ENCODE data around the gene ZNF213. TPM values are rescaled to one million over a fixed set of nuclear protein-coding genes. Genes with fewer than 3 reads are reported as not detected.
"Not testable (repeated sequence)": the region's sequence is repeated elsewhere in the genome, so short reads cannot be mapped to it uniquely, and the experiment has no call there.

Gene ZNF213
- polyA plus RNA-seq, 3 donors: 1.5 to 2.6 (median 1.8) TPM

- H3K27ac Mint-ChIP-seq: peak overlapping the region in 2 of 7 donors; percentile 46 to 62
These were observed 4.1 kb downstream of the ZNF213 start for GRCh38 chr16:3138823-3139426.

GRCh38 chr16:3139561-3139960, 4.7 kb downstream of the ZNF213 start:
- H3K36me3 Mint-ChIP-seq: peaks cover 47 to 63% of the 10 kb centered on the region in 2 donors
- H3K4me1 Mint-ChIP-seq: peaks cover 13% of the 10 kb centered on the region
- Histone ChIP-seq H3K36me3 (replicated peaks in 1 of 2; ENCODE audit: control insufficient read depth in 1 of 2, insufficient read depth in 2 of 2, low read length in 2 of 2) (peaks cover 42 to 64% of the 10 kb centered on the region in 2 donors), H3K79me2 (ENCODE audit: insufficient read depth, low read length) (peaks cover 19% of the 10 kb centered on the region), H3K4me1 (ENCODE audit: control insufficient read depth in 1 of 2, insufficient read depth in 2 of 2, low read length in 2 of 2) (peaks cover 9 to 13% of the 10 kb centered on the region in 2 donors)
- DNase-seq; H3K27ac ChIP-seq (ENCODE audit: low read depth in 1 of 2, low read length in 2 of 2); H3K9me3 Mint-ChIP-seq; H3K4me2 ChIP-seq (replicated peaks; ENCODE audit: extremely low read depth, low read length, poor library complexity, severe bottlenecking); intact Hi-C loops (cut with micrococcal nuclease); H4K20me1 ChIP-seq (ENCODE audit: insufficient read depth, low read length); H3K27ac Mint-ChIP-seq; H3K27me3 Mint-ChIP-seq (ENCODE audit: low read depth in 3 of 3); H3K27me3 ChIP-seq (ENCODE audit: control insufficient read depth in 2 of 2, insufficient read depth in 2 of 2, low read length in 2 of 2); H3K4me3 Mint-ChIP-seq; H3K9ac ChIP-seq (ENCODE audit: insufficient read depth, low read length, poor library complexity, severe bottlenecking); H2AFZ ChIP-seq (ENCODE audit: insufficient read depth, low read depth, low read length, poor library complexity, severe bottlenecking); H3K4me3 ChIP-seq (replicated peaks in 1 of 3; ENCODE audit: low read depth in 2 of 3, low read length in 3 of 3); H3K9me3 ChIP-seq (replicated peaks in 1 of 2; ENCODE audit: control insufficient read depth in 1 of 2, insufficient read depth in 1 of 2, low read length in 2 of 2): not testable (repeated sequence)
- WGBS (ENCODE audit: insufficient coverage): 100% methylated on average over 4 of the region's 9 CpGs

More at GRCh38 chr16:3138823-3139426, 4.1 kb downstream of the ZNF213 start:
- Histone ChIP-seq H3K4me3 (replicated peaks in 1 of 3; ENCODE audit: low read depth in 2 of 3, low read length in 3 of 3) (no peak overlapping the region), H3K4me2 (replicated peaks; ENCODE audit: extremely low read depth, low read length, poor library complexity, severe bottlenecking) (no peak overlapping the region), H3K9me3 (replicated peaks in 1 of 2; ENCODE audit: control insufficient read depth in 1 of 2, insufficient read depth in 1 of 2, low read length in 2 of 2) (no peaks in the 10 kb centered on the region), H3K27me3 (ENCODE audit: control insufficient read depth in 2 of 2, insufficient read depth in 2 of 2, low read length in 2 of 2) (no peaks in the 10 kb centered on the region), H3K27ac (ENCODE audit: low read depth in 1 of 2, low read length in 2 of 2) (no peak overlapping the region), H3K79me2 (ENCODE audit: insufficient read depth, low read length) (peaks cover 26% of the 10 kb centered on the region), H3K4me1 (ENCODE audit: control insufficient read depth in 1 of 2, insufficient read depth in 2 of 2, low read length in 2 of 2) (peaks cover 14 to 19% of the 10 kb centered on the region in 2 donors), H3K9ac (ENCODE audit: insufficient read depth, low read length, poor library complexity, severe bottlenecking) (no peak overlapping the region), H4K20me1 (ENCODE audit: insufficient read depth, low read length) (peaks cover 4% of the 10 kb centered on the region), H2AFZ (ENCODE audit: insufficient read depth, low read depth, low read length, poor library complexity, severe bottlenecking) (no peak overlapping the region), H3K36me3 (replicated peaks in 1 of 2; ENCODE audit: control insufficient read depth in 1 of 2, insufficient read depth in 2 of 2, low read length in 2 of 2) (peaks cover 42 to 64% of the 10 kb centered on the region in 2 donors)
- Mint-ChIP-seq H3K9me3 (no peaks in the 10 kb centered on the region), H3K36me3 (peaks cover 47 to 63% of the 10 kb centered on the region in 2 donors), H3K27me3 (ENCODE audit: low read depth in 3 of 3) (peaks cover 2 to 3% (median 2%) of the 10 kb centered on the region in 3 donors), H3K4me3 (peak overlapping the region in 1 of 2 donors; percentile 35), H3K4me1 (peaks cover 17% of the 10 kb centered on the region)
- intact Hi-C loops (cut with micrococcal nuclease): no loop called here
- no peak for TF ChIP-seq CTCF (IDR thresholded peaks at IDR 0.05)
- 97% methylated on average over 13 of the region's 14 CpGs for WGBS (ENCODE audit: insufficient coverage)
- no peak for DNase-seq

Data from CD14-positive monocyte (primary cell).